Activated B cell treated with CpG ODN at 0.5 μM for 24 hours (primary cell): ENCODE data around the gene DIAPH3. TPM values are rescaled to one million over a fixed set of nuclear protein-coding genes. Genes with fewer than 3 reads are reported as not detected.

ENCODE experiments used
- ATAC-seq: fragments of 200-7000 bp; cut with Tn5 transposase; one replicate; pipeline ENCODE4 v1.10.0; 2021; ENCODE audit warnings: low read depth, mild to moderate bottlenecking, moderate library complexity
- CTCF ChIA-PET: fragments of 350-600 bp; sonication (Branson Sonifier 250); formaldehyde crosslinking; loops from one replicate; lab custom pipeline; 2021; ENCODE audit warnings: antibody characterized with exemption; lab: Charles Lee
- POLR2A ChIA-PET: fragments of 350-600 bp; sonication (Branson Sonifier 250); formaldehyde crosslinking; loops from one replicate; lab custom pipeline; 2021; ENCODE audit warnings: antibody characterized with exemption; lab: Charles Lee
- DNase-seq: peaks from one replicate; pipeline ENCODE4 v3.0.0; 2022
- H3K27ac Mint-ChIP-seq: one replicate; pipeline ENCODE4 v1.8.0; 2020; ENCODE audit warnings: mixed read lengths
- H3K27me3 Mint-ChIP-seq: one replicate; pipeline ENCODE4 v1.8.0; 2021; ENCODE audit warnings: mixed read lengths
- H3K36me3 Mint-ChIP-seq: one replicate; pipeline ENCODE4 v1.8.0; 2021; ENCODE audit warnings: low read depth, mixed read lengths
- H3K4me1 Mint-ChIP-seq: one replicate; pipeline ENCODE4 v1.8.0; 2021; ENCODE audit warnings: mixed read lengths
- H3K4me3 Mint-ChIP-seq: one replicate; pipeline ENCODE4 v1.8.0; 2020; ENCODE audit warnings: mild to moderate bottlenecking, mixed read lengths
- H3K9me3 Mint-ChIP-seq: one replicate; pipeline ENCODE4 v1.8.0; 2020; ENCODE audit warnings: mixed read lengths
- intact Hi-C: fragments of 100-400 bp; cut with micrococcal nuclease; formaldehyde crosslinking; loops from one replicate; pipeline ENCODE4 v1.15.1; 2024
- total RNA-seq: library from RNA; stranded (reverse); gene quantifications from 2 replicates; pipeline ENCODE4 v1.2.3, GENCODE V29; 2022
- TF ChIP-seq, protein P1 (sequence below): fragments of 200-600 bp; IDR thresholded peaks from one replicate; pipeline ENCODE4 v1.8.0; 2022; ENCODE audit warnings: antibody characterized with exemption, mild to moderate bottlenecking

DIAPH3 gene
- total RNA-seq, 1 donor from 2014 or later = 0.38 TPM

DNA sequence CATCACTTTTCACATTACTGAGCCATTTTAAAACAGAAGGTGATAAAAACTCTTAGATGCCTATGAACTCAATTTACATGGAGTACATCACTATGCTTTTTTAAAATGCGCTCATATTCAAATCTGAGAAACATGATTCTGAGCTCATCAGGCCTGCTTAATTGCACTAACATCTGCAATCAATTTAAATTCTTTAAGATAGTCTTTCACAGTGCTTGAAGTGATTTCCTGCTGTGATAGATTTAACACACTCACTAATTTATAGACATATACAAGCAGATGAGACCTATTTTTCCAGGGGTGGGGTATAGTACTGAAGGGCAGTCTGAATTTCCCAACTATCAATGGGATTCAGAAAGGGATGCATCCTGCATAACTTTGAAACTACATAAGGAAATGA, 82.9 kb downstream of the DIAPH3 start:
- H3K4me1 Mint-ChIP-seq = no peaks in the 10 kb centered on the region
- DNase-seq = no peak
- ATAC-seq = no peak
- no peaks in the 10 kb centered on the region for H3K27me3 Mint-ChIP-seq
- H3K4me3 Mint-ChIP-seq = no peak overlapping the region
- ChIA-PET CTCF (no interaction called here), POLR2A (no interaction called here)
- TF ChIP-seq, protein P1, sequence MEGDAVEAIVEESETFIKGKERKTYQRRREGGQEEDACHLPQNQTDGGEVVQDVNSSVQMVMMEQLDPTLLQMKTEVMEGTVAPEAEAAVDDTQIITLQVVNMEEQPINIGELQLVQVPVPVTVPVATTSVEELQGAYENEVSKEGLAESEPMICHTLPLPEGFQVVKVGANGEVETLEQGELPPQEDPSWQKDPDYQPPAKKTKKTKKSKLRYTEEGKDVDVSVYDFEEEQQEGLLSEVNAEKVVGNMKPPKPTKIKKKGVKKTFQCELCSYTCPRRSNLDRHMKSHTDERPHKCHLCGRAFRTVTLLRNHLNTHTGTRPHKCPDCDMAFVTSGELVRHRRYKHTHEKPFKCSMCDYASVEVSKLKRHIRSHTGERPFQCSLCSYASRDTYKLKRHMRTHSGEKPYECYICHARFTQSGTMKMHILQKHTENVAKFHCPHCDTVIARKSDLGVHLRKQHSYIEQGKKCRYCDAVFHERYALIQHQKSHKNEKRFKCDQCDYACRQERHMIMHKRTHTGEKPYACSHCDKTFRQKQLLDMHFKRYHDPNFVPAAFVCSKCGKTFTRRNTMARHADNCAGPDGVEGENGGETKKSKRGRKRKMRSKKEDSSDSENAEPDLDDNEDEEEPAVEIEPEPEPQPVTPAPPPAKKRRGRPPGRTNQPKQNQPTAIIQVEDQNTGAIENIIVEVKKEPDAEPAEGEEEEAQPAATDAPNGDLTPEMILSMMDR = no peak
- peaks cover 3% of the 10 kb centered on the region for H3K9me3 Mint-ChIP-seq
- intact Hi-C loops = no loop called here
- H3K27ac Mint-ChIP-seq = no peak overlapping the region
- no peaks in the 10 kb centered on the region for H3K36me3 Mint-ChIP-seq

DNA sequence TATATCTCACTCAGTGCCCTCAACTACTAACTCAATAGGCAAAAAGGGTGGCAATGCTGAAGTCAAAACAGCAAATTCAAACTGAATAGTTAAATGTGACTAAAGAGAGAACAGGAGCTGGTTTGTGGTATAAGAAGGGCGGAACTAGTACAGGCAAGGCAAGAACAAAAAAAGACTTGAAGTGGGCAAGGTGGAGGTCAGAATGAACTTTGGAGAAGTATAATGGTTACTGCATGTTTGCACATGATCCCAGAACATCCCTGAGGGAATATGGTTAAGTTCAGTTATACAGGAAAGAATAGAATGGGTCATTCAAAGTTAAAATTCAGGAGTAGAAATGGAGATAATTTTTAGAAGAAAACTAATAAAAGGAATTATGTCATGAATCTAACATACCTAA, 85.5 kb downstream of the DIAPH3 start:
- no peak for ATAC-seq
- H3K27me3 Mint-ChIP-seq = no peaks in the 10 kb centered on the region
- TF ChIP-seq, protein P1 = no peak
- no peaks in the 10 kb centered on the region for H3K4me1 Mint-ChIP-seq
- no peak overlapping the region for H3K27ac Mint-ChIP-seq
- no peaks in the 10 kb centered on the region for H3K36me3 Mint-ChIP-seq
- DNase-seq = no peak
- no peak overlapping the region for H3K4me3 Mint-ChIP-seq
- POLR2A ChIA-PET = no interaction called here
- CTCF ChIA-PET = no interaction called here
- intact Hi-C loops = no loop called here
- H3K9me3 Mint-ChIP-seq = peaks cover 3% of the 10 kb centered on the region

DNA sequence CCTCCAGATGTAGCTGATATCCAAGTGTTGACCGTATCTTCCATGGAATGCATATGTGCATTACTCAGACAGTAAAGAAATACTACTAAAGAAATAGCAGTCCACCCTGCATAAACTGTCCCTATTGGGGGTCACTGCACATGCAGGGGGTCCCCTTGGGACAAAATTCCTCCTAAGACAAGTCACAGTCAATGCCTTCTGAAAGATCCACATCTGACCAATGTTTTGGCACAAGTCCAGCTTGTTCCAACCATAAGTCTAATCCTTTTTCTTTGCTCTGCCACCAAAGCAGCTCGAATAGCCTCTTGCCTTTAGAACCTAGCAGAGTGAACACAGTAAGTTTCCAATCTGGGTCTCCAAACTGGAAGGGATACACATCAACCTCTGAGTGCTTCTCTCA, 87.9 kb downstream of the DIAPH3 start:
- TF ChIP-seq, protein P1 = no peak
- CTCF ChIA-PET = no interaction called here
- DNase-seq (no peak), ATAC-seq (no peak)
- Mint-ChIP-seq H3K4me1 (no peaks in the 10 kb centered on the region), H3K27ac (no peak overlapping the region), H3K9me3 (no peaks in the 10 kb centered on the region), H3K36me3 (no peaks in the 10 kb centered on the region), H3K27me3 (no peaks in the 10 kb centered on the region), H3K4me3 (no peak overlapping the region)
- POLR2A ChIA-PET = no interaction called here
- intact Hi-C loops = no loop called here

DNA sequence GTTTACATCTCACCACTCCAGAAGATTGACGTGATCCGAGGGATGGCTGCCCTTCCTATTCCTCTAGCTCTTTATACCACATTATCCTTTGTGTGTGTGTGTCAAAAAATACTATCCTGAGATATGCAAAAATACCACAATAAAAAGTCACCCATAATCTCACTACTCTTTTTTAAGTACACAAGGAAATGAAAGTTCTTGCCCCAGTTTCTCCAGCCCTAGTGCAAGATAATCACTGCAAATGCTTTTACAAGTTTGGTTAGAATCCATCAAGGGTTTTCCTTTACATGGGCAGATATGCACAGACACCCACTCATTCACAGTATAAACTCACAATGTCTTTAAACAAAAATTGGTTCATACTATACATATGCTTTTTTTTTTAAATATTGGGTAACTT, 89.3 kb downstream of the DIAPH3 start:
- CTCF ChIA-PET = no interaction called here
- H3K9me3 Mint-ChIP-seq = no peaks in the 10 kb centered on the region
- H3K27me3 Mint-ChIP-seq = no peaks in the 10 kb centered on the region
- H3K36me3 Mint-ChIP-seq = no peaks in the 10 kb centered on the region
- H3K27ac Mint-ChIP-seq = no peak overlapping the region
- intact Hi-C loops = no loop called here
- POLR2A ChIA-PET = no interaction called here
- H3K4me3 Mint-ChIP-seq = no peak overlapping the region
- no peak for DNase-seq
- ATAC-seq = no peak
- TF ChIP-seq, protein P1 = no peak
- H3K4me1 Mint-ChIP-seq = no peaks in the 10 kb centered on the region

DNA sequence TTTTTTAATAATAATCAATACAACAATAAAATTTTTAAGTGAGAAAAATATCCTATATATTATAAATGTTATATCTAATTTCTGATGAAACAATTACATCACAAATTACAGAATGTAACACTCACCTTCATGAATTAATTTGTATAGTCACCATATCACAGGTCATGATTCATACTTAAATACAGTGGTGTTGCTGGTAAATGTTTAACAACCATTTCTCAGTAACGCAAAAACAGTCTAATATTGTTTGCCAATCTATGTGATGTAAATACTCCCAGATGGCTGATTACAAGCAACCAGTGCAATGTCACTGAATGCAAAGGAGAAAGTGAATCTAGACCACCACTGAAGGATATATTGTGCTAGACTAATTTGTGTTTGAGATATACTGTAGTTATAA, 97.5 kb downstream of the DIAPH3 start:
- no peak overlapping the region for H3K27ac Mint-ChIP-seq
- intact Hi-C loops = no loop called here
- H3K4me1 Mint-ChIP-seq = no peaks in the 10 kb centered on the region
- H3K36me3 Mint-ChIP-seq = no peaks in the 10 kb centered on the region
- H3K4me3 Mint-ChIP-seq = no peak overlapping the region
- no peak for ATAC-seq
- ChIA-PET POLR2A (no interaction called here), CTCF (no interaction called here)
- DNase-seq = no peak
- H3K27me3 Mint-ChIP-seq = no peaks in the 10 kb centered on the region
- TF ChIP-seq, protein P1 = no peak
- peaks cover 5% of the 10 kb centered on the region for H3K9me3 Mint-ChIP-seq
